ENCODE results near the gene TNRC6C. TPM values are rescaled to one million over a fixed set of nuclear protein-coding genes. Genes with fewer than 3 reads are reported as not detected.

The TNRC6C gene
- total and polyA plus RNA-seq, 2 of the 13 experiments (the other 11 are each of a cell fraction or from before 2014, with no cell fraction given) = 0.66 to 4.9 TPM

- TF ChIP-seq ZNF33B (CRISPR knock-in tag; IDR thresholded peaks at IDR 0.05) (no peak), ZMYM2 (CRISPR knock-in tag; IDR thresholded peaks at IDR 0.05) (no peak; the same call in 1 of the 2 replicates), ATF2 (CRISPR knock-in tag; IDR thresholded peaks at IDR 0.05) (0 out of 2 replicates have a peak, but pooled peaks have one; percentile 46), IKZF1 (IDR thresholded peaks at IDR 0.05) (no peak), NR0B2 (CRISPR knock-in tag; IDR thresholded peaks at IDR 0.05) (no peak), FOXO4 (CRISPR knock-in tag; conservative IDR thresholded peaks at IDR 0.05) (no peak), CBFB (CRISPR knock-in tag; IDR thresholded peaks at IDR 0.05) (no peak), PRMT3 (CRISPR knock-in tag; IDR thresholded peaks at IDR 0.05; ENCODE audit: borderline replicate concordance, low read depth) (no peak), ZNF598 (CRISPR knock-in tag; IDR thresholded peaks at IDR 0.05; ENCODE audit: borderline replicate concordance) (no peak), ZNF296 (CRISPR knock-in tag; conservative IDR thresholded peaks at IDR 0.05) (no peak), ZNF710 (CRISPR knock-in tag; IDR thresholded peaks at IDR 0.05; ENCODE audit: borderline replicate concordance) (peak; percentile 31; the same call in 1 of the 2 replicates), PCBP1 (IDR thresholded peaks at IDR 0.05; ENCODE audit: borderline replicate concordance, low read depth, low read length) (0 out of 2 replicates have a peak, but pooled peaks have one; percentile 72), ATAD3A (CRISPR knock-in tag; IDR thresholded peaks at IDR 0.05) (no peak), SP4 (CRISPR knock-in tag; IDR thresholded peaks at IDR 0.05) (peak; percentile 51; the same call in 1 of the 2 replicates), ZSCAN9 (CRISPR knock-in tag; IDR thresholded peaks at IDR 0.05; ENCODE audit: borderline replicate concordance) (peak; percentile 72; the same call in 1 of the 2 replicates)
- TF ChIP-seq, protein P1, sequence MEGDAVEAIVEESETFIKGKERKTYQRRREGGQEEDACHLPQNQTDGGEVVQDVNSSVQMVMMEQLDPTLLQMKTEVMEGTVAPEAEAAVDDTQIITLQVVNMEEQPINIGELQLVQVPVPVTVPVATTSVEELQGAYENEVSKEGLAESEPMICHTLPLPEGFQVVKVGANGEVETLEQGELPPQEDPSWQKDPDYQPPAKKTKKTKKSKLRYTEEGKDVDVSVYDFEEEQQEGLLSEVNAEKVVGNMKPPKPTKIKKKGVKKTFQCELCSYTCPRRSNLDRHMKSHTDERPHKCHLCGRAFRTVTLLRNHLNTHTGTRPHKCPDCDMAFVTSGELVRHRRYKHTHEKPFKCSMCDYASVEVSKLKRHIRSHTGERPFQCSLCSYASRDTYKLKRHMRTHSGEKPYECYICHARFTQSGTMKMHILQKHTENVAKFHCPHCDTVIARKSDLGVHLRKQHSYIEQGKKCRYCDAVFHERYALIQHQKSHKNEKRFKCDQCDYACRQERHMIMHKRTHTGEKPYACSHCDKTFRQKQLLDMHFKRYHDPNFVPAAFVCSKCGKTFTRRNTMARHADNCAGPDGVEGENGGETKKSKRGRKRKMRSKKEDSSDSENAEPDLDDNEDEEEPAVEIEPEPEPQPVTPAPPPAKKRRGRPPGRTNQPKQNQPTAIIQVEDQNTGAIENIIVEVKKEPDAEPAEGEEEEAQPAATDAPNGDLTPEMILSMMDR (CRISPR knock-in tag; IDR thresholded peaks at IDR 0.05) = peak; percentile 94
- TF ChIP-seq, protein P2, sequence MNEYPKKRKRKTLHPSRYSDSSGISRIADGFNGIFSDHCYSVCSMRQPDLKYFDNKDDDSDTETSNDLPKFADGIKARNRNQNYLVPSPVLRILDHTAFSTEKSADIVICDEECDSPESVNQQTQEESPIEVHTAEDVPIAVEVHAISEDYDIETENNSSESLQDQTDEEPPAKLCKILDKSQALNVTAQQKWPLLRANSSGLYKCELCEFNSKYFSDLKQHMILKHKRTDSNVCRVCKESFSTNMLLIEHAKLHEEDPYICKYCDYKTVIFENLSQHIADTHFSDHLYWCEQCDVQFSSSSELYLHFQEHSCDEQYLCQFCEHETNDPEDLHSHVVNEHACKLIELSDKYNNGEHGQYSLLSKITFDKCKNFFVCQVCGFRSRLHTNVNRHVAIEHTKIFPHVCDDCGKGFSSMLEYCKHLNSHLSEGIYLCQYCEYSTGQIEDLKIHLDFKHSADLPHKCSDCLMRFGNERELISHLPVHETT (CRISPR knock-in tag; conservative IDR thresholded peaks at IDR 0.05) = no peak
- TF ChIP-seq, protein P3, sequence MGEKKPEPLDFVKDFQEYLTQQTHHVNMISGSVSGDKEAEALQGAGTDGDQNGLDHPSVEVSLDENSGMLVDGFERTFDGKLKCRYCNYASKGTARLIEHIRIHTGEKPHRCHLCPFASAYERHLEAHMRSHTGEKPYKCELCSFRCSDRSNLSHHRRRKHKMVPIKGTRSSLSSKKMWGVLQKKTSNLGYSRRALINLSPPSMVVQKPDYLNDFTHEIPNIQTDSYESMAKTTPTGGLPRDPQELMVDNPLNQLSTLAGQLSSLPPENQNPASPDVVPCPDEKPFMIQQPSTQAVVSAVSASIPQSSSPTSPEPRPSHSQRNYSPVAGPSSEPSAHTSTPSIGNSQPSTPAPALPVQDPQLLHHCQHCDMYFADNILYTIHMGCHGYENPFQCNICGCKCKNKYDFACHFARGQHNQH (CRISPR knock-in tag; IDR thresholded peaks at IDR 0.05) = no peak
These were observed 175.7 kb downstream of the TNRC6C start (continued) for GRCh38 chr17:78133971-78134898.
